Measurements from ENCODE around the gene ZFYVE19. TPM values are rescaled to one million over a fixed set of nuclear protein-coding genes. Genes with fewer than 3 reads are reported as not detected.

Gene ZFYVE19
- total and polyA plus RNA-seq, 2 of the 13 experiments (the other 11 are each of a cell fraction or from before 2014, with no cell fraction given), result 23.3 to 44.0 TPM

DNA sequence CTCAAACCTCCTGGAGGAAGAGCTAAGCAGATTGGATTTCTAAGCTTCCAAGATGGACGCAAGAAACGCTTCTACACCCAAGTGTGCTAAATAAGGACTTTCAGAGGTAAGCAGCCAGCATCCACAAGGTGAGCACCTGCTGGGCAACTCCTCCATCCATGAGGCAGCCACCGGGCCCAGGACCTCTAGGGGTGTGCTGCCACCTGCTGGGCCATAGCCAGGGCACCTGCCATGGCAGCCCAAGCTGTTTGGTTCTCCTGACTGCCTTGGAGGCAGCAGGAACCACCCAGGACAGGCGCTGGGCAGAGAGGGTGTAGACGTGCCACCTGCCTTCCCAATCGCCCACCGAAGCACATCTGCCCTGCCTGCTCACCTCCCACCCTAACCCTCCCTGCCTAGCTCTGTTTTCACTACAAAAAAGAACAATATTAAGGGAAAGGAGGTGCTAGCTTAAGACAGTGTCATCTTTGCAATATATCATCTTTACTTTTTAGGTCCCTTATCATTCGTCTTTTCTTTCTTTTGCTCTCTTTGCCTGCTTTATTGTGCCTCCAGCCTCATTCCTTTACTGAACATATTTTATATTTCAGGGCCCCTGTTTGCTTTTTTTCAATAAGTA is 24.2 kb upstream of the ZFYVE19 start (continued):
- TF ChIP-seq, protein P1, sequence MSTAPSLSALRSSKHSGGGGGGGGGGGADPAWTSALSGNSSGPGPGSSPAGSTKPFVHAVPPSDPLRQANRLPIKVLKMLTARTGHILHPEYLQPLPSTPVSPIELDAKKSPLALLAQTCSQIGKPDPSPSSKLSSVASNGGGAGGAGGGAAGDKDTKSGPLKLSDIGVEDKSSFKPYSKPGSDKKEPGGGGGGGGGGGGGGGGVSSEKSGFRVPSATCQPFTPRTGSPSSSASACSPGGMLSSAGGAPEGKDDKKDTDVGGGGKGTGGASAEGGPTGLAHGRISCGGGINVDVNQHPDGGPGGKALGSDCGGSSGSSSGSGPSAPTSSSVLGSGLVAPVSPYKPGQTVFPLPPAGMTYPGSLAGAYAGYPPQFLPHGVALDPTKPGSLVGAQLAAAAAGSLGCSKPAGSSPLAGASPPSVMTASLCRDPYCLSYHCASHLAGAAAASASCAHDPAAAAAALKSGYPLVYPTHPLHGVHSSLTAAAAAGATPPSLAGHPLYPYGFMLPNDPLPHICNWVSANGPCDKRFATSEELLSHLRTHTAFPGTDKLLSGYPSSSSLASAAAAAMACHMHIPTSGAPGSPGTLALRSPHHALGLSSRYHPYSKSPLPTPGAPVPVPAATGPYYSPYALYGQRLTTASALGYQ (CRISPR knock-in tag; IDR thresholded peaks at IDR 0.05), result no peak
- no peak for TF ChIP-seq NPAS2 (CRISPR knock-in tag; IDR thresholded peaks at IDR 0.05; ENCODE audit: borderline replicate concordance)
- TF ChIP-seq RORA (CRISPR knock-in tag; IDR thresholded peaks at IDR 0.05), result no peak
- no peak for TF ChIP-seq ETS1 (CRISPR knock-in tag; IDR thresholded peaks at IDR 0.05)
- TF ChIP-seq BHLHE40 (IDR thresholded peaks at IDR 0.05; ENCODE audit: low read length), result peak; percentile 36; the same call in 1 of the 2 replicates
- TF ChIP-seq POLR2A (IDR thresholded peaks at IDR 0.05; ENCODE audit: insufficient read depth in 1 of 2, low read depth in 2 of 2, low read length in 2 of 2), result no peak
- no peak for TF ChIP-seq ZNF878 (CRISPR knock-in tag; IDR thresholded peaks at IDR 0.05)
- TF ChIP-seq ASH2L (IDR thresholded peaks at IDR 0.05; ENCODE audit: insufficient read length, low read depth, low read length), result no peak
- TF ChIP-seq ZFP90 (CRISPR knock-in tag; IDR thresholded peaks at IDR 0.05; ENCODE audit: borderline replicate concordance), result no peak
- TF ChIP-seq ELF1 (CRISPR knock-in tag; IDR thresholded peaks at IDR 0.05), result 0 out of 2 replicates have a peak, but pooled peaks have one; percentile 17
- TF ChIP-seq BCL6 (CRISPR knock-in tag; IDR thresholded peaks at IDR 0.05), result 0 out of 2 replicates have a peak, but pooled peaks have one; percentile 21
- 0 out of 2 replicates have a peak, but pooled peaks have one; percentile 18 for TF ChIP-seq PPARG (CRISPR knock-in tag; conservative IDR thresholded peaks at IDR 0.05)
- TF ChIP-seq ZSCAN5A (CRISPR knock-in tag; IDR thresholded peaks at IDR 0.05; ENCODE audit: borderline replicate concordance), result no peak
- no peak; the same call in 1 of the 2 replicates for TF ChIP-seq ZNF276 (CRISPR knock-in tag; IDR thresholded peaks at IDR 0.05; ENCODE audit: low read depth)
- TF ChIP-seq ZNF30 (CRISPR knock-in tag; IDR thresholded peaks at IDR 0.05), result no peak
- no peak for TF ChIP-seq PHF20 (CRISPR knock-in tag; IDR thresholded peaks at IDR 0.05)
- no peak for TF ChIP-seq CENPX (CRISPR knock-in tag; IDR thresholded peaks at IDR 0.05)
- TF ChIP-seq ELF3 (CRISPR knock-in tag; IDR thresholded peaks at IDR 0.05), result peak; percentile 56; the same call in 1 of the 2 replicates
- peak; percentile 33; the same call in 1 of the 2 replicates for TF ChIP-seq HDAC2 (CRISPR knock-in tag; IDR thresholded peaks at IDR 0.05)
- TF ChIP-seq MAZ (IDR thresholded peaks at IDR 0.05; ENCODE audit: borderline replicate concordance, low read depth, low read length), result no peak
- TF ChIP-seq MAZ (CRISPR knock-in tag; IDR thresholded peaks at IDR 0.05; ENCODE audit: low read depth), result no peak
- TF ChIP-seq ATF5 (CRISPR knock-in tag; IDR thresholded peaks at IDR 0.05; ENCODE audit: low read depth), result no peak
- peak; percentile 30; the same call in 1 of the 2 replicates for TF ChIP-seq MED13 (CRISPR knock-in tag; IDR thresholded peaks at IDR 0.05)
- no peak for TF ChIP-seq MTA1 (CRISPR knock-in tag; IDR thresholded peaks at IDR 0.05; ENCODE audit: borderline replicate concordance)

All from HepG2 (cell line).